Measurements from ENCODE around the gene OTUD3.
A peak's percentile ranks its signal among the peaks of the same experiment; 100 is the strongest.

OTUD3 gene

GRCh38 chr1:19922015-19922688, 40.0 kb downstream of the OTUD3 start:
- 85% methylated on average over 17 of the region's 17 CpGs for WGBS
- H3K36me3 ChIP-seq (ENCODE audit: control insufficient read depth in 1 of 2, insufficient read depth in 2 of 2, low read depth in 1 of 2, low read length in 2 of 2) = no peaks in the 10 kb centered on the region
- H3K27ac ChIP-seq (ENCODE audit: low read length, poor library complexity, severe bottlenecking) = no peak overlapping the region
- no peak overlapping the region for H2BK120ac ChIP-seq (ENCODE audit: low read depth, low read length)
- H2BK12ac ChIP-seq (ENCODE audit: low read length in 2 of 2) = no peak overlapping the region
- no peak overlapping the region for H3K23ac ChIP-seq (ENCODE audit: low read length in 2 of 2)
- H3K79me1 ChIP-seq (replicated peaks; ENCODE audit: low read length, poor library complexity, severe bottlenecking) = no peaks in the 10 kb centered on the region
- H4K8ac ChIP-seq (ENCODE audit: low read length) = no peak overlapping the region
- H3K4me3 ChIP-seq (ENCODE audit: insufficient read depth in 1 of 2, low read depth in 1 of 2, low read length in 2 of 2) = no peak overlapping the region
- no peak overlapping the region for H3K18ac ChIP-seq (ENCODE audit: low read depth in 1 of 2, low read length in 2 of 2)
- peak overlapping the region in 1 of 2 experiments; percentile 46 for H3K14ac ChIP-seq (ENCODE audit: low read length in 2 of 2)
- no peak for DNase-seq
- no peak overlapping the region for H3K4me2 ChIP-seq (ENCODE audit: low read length, poor library complexity, severe bottlenecking)
- H2BK15ac ChIP-seq (ENCODE audit: low read depth, poor library complexity, severe bottlenecking) = no peak overlapping the region
- H3K9ac ChIP-seq (ENCODE audit: low read length) = no peak overlapping the region
- H3K27me3 ChIP-seq (ENCODE audit: control insufficient read depth in 1 of 2, insufficient read depth in 1 of 2, low read length in 2 of 2) = peaks cover 8 to 12% of the 10 kb centered on the region in 2 experiments
- H3K4me1 ChIP-seq (ENCODE audit: control insufficient read depth, insufficient read depth, low read depth, low read length) = peaks cover 1% of the 10 kb centered on the region
- no peak overlapping the region for H3K4ac ChIP-seq (ENCODE audit: low read depth in 1 of 2, low read length in 2 of 2)
- no peak overlapping the region for H2AFZ ChIP-seq (ENCODE audit: low read depth, low read length)
- no peaks in the 10 kb centered on the region for H3K9me3 ChIP-seq (ENCODE audit: control insufficient read depth, low read length)
- no peak overlapping the region for H4K91ac ChIP-seq (ENCODE audit: low read length)
- H2AK5ac ChIP-seq (ENCODE audit: low read length, severe bottlenecking) = no peak overlapping the region
- H2BK5ac ChIP-seq (ENCODE audit: low read depth, low read length, poor library complexity, severe bottlenecking) = no peak overlapping the region

DNA sequence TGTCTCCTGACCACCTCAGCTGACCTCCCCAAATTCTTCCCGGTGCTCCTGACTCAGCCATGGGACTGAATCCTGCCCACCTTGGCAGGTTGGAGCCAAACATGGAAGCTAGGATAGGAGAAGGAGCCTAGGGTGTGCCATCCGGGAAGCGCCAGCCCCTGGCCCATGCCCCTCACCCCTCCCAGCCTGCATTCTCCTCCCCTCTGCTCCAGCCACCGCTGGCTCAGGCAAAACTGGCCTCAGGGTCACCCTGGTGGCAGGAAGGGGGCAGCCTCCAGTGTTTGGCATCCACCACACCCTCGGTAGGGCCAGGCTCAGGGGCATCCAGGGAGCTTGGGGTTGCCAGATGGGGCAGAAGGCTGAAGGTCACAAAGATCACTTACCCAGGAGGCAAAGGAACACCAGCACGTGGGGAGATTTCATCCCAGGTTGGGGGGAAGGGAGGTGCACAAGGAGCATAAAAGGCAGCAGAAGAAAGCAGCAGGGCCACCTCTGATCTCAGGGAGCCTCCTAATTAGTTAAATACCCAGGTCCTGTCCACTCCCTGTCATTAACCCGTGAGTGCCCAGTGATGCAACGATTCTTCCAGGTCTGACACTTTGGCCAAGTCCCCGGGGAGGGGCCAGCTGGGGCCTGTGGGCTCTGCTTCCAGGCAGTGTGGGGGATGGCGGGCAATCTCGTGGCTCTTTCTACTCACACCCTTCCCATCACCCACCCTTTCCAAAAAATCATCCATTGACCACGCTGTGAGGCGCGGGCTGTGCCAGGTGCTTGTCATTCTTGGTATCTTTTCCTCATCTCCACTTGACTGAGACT, 41.1 kb downstream of the OTUD3 start, which contains the start of gene PLA2G2E:
TSS of gene PLA2G2E (minus strand) at position 481 of the 816 bp plus-strand sequence. CDS start at position 423, 58 bp downstream.
- H2BK15ac ChIP-seq (ENCODE audit: low read depth, poor library complexity, severe bottlenecking) = no peak within 1 kb of the TSS
- H3K4ac ChIP-seq (ENCODE audit: low read depth in 1 of 2, low read length in 2 of 2) = no peak within 1 kb of the TSS
- no peak for DNase-seq
- H2BK120ac ChIP-seq (ENCODE audit: low read depth, low read length) = no peak within 1 kb of the TSS
- no peak within 1 kb of the TSS for H3K4me3 ChIP-seq (ENCODE audit: insufficient read depth in 1 of 2, low read depth in 1 of 2, low read length in 2 of 2)
- no peak within 1 kb of the TSS for H3K23ac ChIP-seq (ENCODE audit: low read length in 2 of 2)
- no peaks in the 10 kb centered on the region for H3K36me3 ChIP-seq (ENCODE audit: control insufficient read depth in 1 of 2, insufficient read depth in 2 of 2, low read depth in 1 of 2, low read length in 2 of 2)
- no peak within 1 kb of the TSS for H2BK12ac ChIP-seq (ENCODE audit: low read length in 2 of 2)
- H3K18ac ChIP-seq (ENCODE audit: low read depth in 1 of 2, low read length in 2 of 2) = no peak within 1 kb of the TSS
- H3K14ac ChIP-seq (ENCODE audit: low read length in 2 of 2) = no peak within 1 kb of the TSS
- no peak within 1 kb of the TSS for H4K8ac ChIP-seq (ENCODE audit: low read length)
- H3K9me3 ChIP-seq (ENCODE audit: control insufficient read depth, low read length) = no peaks in the 10 kb centered on the region
- H3K79me1 ChIP-seq (replicated peaks; ENCODE audit: low read length, poor library complexity, severe bottlenecking) = no peaks in the 10 kb centered on the region
- no peak within 1 kb of the TSS for H3K9ac ChIP-seq (ENCODE audit: low read length)
- peaks cover 1% of the 10 kb centered on the region for H3K4me1 ChIP-seq (ENCODE audit: control insufficient read depth, insufficient read depth, low read depth, low read length)
- H3K27ac ChIP-seq (ENCODE audit: low read length, poor library complexity, severe bottlenecking) = no peak within 1 kb of the TSS
- no peak within 1 kb of the TSS for H2BK5ac ChIP-seq (ENCODE audit: low read depth, low read length, poor library complexity, severe bottlenecking)
- no peak within 1 kb of the TSS for H3K4me2 ChIP-seq (ENCODE audit: low read length, poor library complexity, severe bottlenecking)
- H2AK5ac ChIP-seq (ENCODE audit: low read length, severe bottlenecking) = no peak within 1 kb of the TSS
- H4K91ac ChIP-seq (ENCODE audit: low read length) = peak within 1 kb of the TSS; percentile 56
- H3K27me3 ChIP-seq (ENCODE audit: control insufficient read depth in 1 of 2, insufficient read depth in 1 of 2, low read length in 2 of 2) = peaks cover 8 to 12% of the 10 kb centered on the region in 2 experiments
- 80% methylated on average over 13 of the region's 14 CpGs for WGBS
- H2AFZ ChIP-seq (ENCODE audit: low read depth, low read length) = no peak within 1 kb of the TSS

DNA sequence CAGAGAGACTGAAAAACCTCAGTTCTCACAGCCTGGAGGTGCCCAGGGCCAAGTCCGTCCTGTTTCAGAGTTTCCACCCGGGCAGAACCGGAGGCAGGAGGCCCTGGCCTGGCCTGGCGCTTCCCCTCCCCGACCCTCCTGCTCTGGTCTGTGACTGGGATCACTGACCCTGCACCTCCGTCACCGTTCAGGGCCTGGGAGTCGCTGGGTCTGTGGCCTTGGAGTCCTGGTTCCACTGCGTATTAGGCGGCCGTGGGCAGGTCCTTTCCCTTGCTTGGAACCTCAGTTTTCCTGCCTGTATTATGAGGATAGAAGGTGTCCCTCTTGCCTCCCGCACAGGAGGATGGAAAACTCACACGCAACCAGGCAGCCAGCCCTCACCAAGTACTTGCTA, 41.8 kb downstream of the OTUD3 start:
- Histone ChIP-seq H4K91ac (ENCODE audit: low read length) (peak overlapping the region; percentile 56), H2BK5ac (ENCODE audit: low read depth, low read length, poor library complexity, severe bottlenecking) (no peak overlapping the region), H3K9ac (ENCODE audit: low read length) (no peak overlapping the region), H3K14ac (ENCODE audit: low read length in 2 of 2) (no peak overlapping the region), H2BK15ac (ENCODE audit: low read depth, poor library complexity, severe bottlenecking) (no peak overlapping the region), H3K27ac (ENCODE audit: low read length, poor library complexity, severe bottlenecking) (no peak overlapping the region), H3K27me3 (ENCODE audit: control insufficient read depth in 1 of 2, insufficient read depth in 1 of 2, low read length in 2 of 2) (peaks cover 8 to 12% of the 10 kb centered on the region in 2 experiments), H3K79me1 (replicated peaks; ENCODE audit: low read length, poor library complexity, severe bottlenecking) (no peaks in the 10 kb centered on the region), H2AFZ (ENCODE audit: low read depth, low read length) (no peak overlapping the region), H3K36me3 (ENCODE audit: control insufficient read depth in 1 of 2, insufficient read depth in 2 of 2, low read depth in 1 of 2, low read length in 2 of 2) (no peaks in the 10 kb centered on the region), H3K4me1 (ENCODE audit: control insufficient read depth, insufficient read depth, low read depth, low read length) (peaks cover 1% of the 10 kb centered on the region), H3K4me2 (ENCODE audit: low read length, poor library complexity, severe bottlenecking) (no peak overlapping the region), H3K4me3 (ENCODE audit: insufficient read depth in 1 of 2, low read depth in 1 of 2, low read length in 2 of 2) (no peak overlapping the region), H3K4ac (ENCODE audit: low read depth in 1 of 2, low read length in 2 of 2) (no peak overlapping the region), H3K23ac (ENCODE audit: low read length in 2 of 2) (no peak overlapping the region), H4K8ac (ENCODE audit: low read length) (no peak overlapping the region), H3K18ac (ENCODE audit: low read depth in 1 of 2, low read length in 2 of 2) (no peak overlapping the region), H3K9me3 (ENCODE audit: control insufficient read depth, low read length) (no peaks in the 10 kb centered on the region), H2BK12ac (ENCODE audit: low read length in 2 of 2) (no peak overlapping the region), H2AK5ac (ENCODE audit: low read length, severe bottlenecking) (no peak overlapping the region), H2BK120ac (ENCODE audit: low read depth, low read length) (no peak overlapping the region)
- DNase-seq = no peak
- WGBS = 78% methylated on average over 13 of the region's 13 CpGs

DNA sequence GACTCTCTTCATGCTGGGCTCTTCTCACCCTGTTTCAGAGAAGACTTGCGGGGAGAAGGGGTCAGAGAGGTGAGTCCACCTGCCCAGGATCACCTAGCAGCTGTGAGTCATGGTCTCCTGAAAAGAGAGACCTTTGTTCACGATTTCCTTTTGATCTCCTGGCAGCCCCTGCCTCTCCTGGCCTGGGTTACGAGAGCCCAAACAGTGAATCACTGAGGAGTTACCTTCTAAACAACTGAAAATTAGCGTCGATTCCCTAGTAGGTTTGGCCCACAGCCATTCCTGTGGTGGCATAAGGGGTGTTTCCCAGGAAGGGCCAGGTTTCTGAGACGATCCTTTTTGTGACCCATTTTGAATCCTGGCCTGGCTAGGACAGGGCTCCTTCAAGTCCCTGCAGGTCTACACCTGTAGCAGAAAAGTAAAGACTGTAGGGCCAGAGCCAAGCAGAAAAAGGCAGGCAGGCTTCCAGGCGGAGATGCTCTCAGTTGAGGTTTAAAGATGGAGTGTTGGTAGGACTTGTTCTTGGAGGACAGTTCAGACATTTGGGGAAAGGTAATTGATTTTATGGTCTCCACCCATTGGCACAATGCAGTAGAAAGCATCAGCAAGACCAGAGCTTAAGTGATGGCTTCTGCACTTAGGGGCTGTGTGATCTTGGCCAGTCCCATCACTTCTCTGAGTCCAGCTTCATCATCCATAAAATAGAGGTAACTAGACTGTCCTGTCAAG, 43.3 kb downstream of the OTUD3 start:
- Histone ChIP-seq H2BK5ac (ENCODE audit: low read depth, low read length, poor library complexity, severe bottlenecking) (no peak overlapping the region), H3K4ac (ENCODE audit: low read depth in 1 of 2, low read length in 2 of 2) (no peak overlapping the region), H2AFZ (ENCODE audit: low read depth, low read length) (no peak overlapping the region), H2BK15ac (ENCODE audit: low read depth, poor library complexity, severe bottlenecking) (no peak overlapping the region), H2AK5ac (ENCODE audit: low read length, severe bottlenecking) (no peak overlapping the region), H4K91ac (ENCODE audit: low read length) (no peak overlapping the region), H2BK120ac (ENCODE audit: low read depth, low read length) (no peak overlapping the region), H3K4me2 (ENCODE audit: low read length, poor library complexity, severe bottlenecking) (no peak overlapping the region), H3K36me3 (ENCODE audit: control insufficient read depth in 1 of 2, insufficient read depth in 2 of 2, low read depth in 1 of 2, low read length in 2 of 2) (no peaks in the 10 kb centered on the region), H3K4me1 (ENCODE audit: control insufficient read depth, insufficient read depth, low read depth, low read length) (peaks cover 1% of the 10 kb centered on the region), H3K9ac (ENCODE audit: low read length) (no peak overlapping the region), H3K23ac (ENCODE audit: low read length in 2 of 2) (no peak overlapping the region), H2BK12ac (ENCODE audit: low read length in 2 of 2) (no peak overlapping the region), H3K79me1 (replicated peaks; ENCODE audit: low read length, poor library complexity, severe bottlenecking) (no peaks in the 10 kb centered on the region), H3K27ac (ENCODE audit: low read length, poor library complexity, severe bottlenecking) (no peak overlapping the region), H3K18ac (ENCODE audit: low read depth in 1 of 2, low read length in 2 of 2) (no peak overlapping the region), H4K8ac (ENCODE audit: low read length) (no peak overlapping the region), H3K14ac (ENCODE audit: low read length in 2 of 2) (no peak overlapping the region), H3K27me3 (ENCODE audit: control insufficient read depth in 1 of 2, insufficient read depth in 1 of 2, low read length in 2 of 2) (peaks cover 8 to 17% of the 10 kb centered on the region in 2 experiments), H3K4me3 (ENCODE audit: insufficient read depth in 1 of 2, low read depth in 1 of 2, low read length in 2 of 2) (no peak overlapping the region), H3K9me3 (ENCODE audit: control insufficient read depth, low read length) (peaks cover 10% of the 10 kb centered on the region)
- 81% methylated on average over 7 of the region's 7 CpGs for WGBS
- no peak for DNase-seq

Data from mesenchymal stem cell (in vitro differentiated cells and primary cell).